NOMO-1 (cell line): ENCODE measurements around the gene TNS2.
A peak's percentile ranks its signal among the peaks of the same experiment; 100 is the strongest.

Experiments
- DNase-seq, 2 experiments: peaks; one replicate each; lab custom pipeline; 2025; ENCODE audit not compliant: unreplicated experiment in 2 of 2; lab: John Stamatoyannopoulos, UW

The TNS2 gene

DNA sequence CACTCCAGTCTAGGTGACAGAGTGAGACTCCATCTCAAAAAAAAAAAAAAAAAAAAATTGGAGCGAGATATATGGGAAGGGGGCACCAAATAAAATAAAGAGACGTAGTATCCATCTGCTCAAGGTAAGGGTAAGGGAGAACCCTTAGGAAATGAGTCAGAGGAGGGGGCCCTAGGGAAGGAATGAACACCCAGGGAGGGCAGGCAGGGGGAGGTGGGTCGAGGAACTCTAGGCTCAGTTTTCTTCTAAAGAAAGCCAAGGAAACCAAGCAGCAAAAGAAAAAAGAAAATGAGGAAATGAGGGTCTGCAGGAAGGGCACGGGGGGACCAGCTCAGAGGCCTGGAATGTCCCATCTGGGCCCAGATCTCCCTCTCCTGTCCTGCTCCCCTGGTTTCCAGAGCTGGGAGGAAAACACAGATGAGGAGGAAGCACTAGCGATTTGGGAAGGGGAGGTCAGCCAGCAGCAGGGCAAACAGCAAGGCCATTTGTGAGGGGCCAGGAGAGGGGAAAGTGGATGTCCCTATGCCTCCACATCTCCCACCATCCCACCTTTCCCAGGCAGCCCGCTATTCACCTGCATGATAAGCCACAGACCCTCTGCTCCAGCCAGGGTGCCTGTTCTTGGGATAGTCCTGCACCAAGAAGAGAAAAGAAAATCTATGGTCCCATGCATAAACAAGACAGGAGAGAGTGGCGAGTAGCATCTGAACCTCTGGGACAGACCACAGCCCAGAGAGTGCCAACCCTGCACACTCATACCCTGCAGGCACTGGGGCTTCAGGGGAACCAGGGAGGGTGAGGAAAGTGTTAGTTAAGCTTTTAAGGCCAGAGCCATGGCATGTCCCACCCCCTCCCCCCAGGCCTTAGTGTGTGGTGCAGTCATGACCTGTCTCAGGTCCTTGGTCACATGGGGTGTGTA is 17.5 kb downstream of the TNS2 start:
- DNase-seq: no peak

DNA sequence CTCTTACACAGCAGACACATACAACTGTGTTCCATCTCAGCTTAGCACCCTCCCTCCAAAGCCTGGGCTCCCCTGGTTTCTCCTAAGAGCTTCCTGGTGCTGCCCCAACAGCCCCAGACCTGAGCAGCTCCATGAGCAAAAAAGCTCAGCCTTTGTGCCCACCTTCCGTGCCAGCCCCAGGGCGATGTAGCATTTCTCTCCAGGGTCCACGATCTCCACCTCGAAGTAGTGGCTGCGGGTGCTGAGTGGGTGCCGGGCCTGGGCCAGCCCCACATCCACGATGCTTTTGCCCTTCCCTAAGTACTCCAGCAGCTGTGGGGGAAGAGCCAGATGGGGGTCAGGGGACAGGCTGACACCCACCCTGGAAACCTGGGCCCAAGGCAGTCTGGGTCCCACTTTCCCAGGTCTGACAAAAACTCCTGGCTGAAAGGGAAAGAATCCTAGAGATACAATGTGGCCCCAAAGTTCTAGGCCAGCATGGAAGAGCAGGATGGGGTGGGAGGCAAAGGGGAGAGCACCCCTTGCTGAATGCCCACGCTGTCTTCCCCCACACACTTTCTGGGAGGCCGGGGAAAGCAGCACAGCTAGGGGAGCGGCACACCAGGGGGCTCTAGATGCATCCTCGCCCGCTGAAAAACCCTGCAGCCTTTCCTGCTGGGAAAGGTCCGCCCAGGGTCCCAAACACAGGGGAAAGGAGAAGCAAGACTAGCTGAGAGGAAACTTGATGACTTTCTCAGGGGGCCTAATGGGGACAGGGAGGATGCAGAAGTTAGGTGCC is 18.3 kb downstream of the TNS2 start:
- DNase-seq: no peak

DNA sequence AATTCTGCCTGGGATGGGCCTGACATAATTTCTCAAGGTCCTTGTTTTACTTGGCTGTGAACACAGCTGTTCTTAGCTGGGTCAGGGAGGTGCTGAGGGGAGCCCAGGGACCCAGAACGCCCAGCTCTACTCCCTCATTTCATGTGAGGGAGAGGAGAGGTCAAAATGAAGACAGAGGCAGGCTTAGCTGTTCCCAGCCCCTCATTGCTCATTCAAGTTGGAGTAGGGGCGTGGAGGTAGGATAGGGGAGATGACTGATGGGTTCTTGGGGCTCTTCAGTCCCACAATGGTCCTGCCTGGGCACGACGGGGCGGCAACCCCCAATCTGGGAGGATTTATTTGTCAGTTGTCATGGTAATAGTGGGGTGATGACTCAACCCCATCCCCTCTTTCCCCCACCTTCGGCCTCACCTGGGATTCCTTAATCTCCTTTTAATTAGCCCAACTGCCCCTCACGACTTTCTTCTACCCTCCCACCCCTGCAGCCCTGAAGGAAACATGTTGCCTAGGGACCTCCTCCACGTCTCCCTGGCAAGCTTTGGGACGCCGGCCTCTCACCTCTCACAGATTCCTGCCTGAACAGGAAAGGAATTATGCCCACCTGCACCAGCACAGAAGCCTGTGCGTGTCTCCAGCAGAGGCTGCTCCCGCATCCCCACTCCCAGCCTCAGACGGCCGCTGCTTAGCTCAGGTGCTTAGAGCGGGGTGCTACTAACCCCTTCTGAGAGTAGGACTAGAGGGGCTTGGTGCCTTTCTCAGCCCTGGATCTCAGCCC is 19.1 kb downstream of the TNS2 start:
- no peak for DNase-seq

DNA sequence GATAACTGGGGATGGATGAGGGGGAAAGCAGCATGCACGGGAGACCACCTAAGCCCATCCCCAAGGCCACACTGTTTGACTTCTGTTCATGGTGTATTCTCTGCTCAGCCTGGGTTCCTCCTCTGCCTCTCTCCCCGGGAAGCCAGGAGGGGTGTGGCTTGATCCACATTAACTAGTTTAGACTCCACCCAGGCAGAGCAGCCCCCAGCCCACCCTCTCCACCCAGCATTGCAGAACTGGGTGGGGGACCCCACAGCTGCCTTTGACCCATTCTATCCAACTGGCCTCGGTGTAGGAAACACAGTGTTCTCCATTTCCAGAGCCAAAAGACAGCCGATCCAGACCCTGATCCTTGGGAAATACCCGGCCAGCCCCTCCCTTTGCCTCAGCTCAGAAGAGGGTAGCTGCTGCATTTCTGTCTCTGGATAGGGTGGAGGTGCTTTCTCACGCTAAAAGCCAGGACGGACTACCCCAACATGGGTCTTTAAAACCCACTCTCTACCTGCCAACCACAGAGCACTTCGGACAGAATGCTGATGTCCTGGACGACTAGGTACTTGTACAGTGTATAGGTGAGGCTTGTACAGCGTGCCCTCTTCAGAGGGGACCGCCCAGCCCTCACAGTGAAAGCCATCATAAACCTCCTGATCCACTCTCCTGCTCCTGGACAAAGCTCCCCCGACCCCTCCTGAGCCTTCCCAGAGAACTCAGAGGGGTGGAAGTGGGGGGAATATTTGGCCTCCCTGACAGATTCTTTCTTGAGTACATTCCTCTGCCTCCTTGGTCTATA is 20.0 kb downstream of the TNS2 start:
- DNase-seq: no peak

DNA sequence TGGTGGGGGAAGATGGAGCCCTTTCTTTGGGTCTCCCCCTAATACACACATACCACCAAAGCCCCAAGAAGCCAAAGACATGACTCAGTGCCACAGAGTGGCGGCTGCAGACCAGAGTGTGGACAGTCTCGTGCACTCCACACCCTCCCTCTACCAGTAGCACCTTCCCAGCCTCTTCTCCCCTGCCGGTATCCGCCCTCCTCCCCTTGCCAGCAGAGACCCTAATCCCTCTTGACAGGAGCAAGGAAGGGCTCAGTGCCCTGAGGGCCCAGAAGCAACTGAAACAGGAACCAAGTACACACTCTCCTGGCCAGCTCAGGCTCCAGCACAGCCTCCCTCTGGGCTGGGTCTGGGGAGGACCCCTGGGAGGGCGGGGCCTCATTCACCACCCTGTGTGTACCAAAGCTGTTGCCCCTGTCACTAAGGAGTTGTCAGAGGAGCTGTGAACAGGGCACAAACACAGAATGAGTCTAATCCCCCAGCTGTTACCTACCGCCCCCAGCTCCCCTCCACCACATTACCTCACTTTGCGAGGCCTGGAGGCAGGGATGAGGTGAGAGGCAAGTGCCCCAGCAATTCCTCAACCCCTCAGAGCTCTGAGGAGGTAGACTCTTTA is 21.1 kb downstream of the TNS2 start:
- no peak for DNase-seq

DNA sequence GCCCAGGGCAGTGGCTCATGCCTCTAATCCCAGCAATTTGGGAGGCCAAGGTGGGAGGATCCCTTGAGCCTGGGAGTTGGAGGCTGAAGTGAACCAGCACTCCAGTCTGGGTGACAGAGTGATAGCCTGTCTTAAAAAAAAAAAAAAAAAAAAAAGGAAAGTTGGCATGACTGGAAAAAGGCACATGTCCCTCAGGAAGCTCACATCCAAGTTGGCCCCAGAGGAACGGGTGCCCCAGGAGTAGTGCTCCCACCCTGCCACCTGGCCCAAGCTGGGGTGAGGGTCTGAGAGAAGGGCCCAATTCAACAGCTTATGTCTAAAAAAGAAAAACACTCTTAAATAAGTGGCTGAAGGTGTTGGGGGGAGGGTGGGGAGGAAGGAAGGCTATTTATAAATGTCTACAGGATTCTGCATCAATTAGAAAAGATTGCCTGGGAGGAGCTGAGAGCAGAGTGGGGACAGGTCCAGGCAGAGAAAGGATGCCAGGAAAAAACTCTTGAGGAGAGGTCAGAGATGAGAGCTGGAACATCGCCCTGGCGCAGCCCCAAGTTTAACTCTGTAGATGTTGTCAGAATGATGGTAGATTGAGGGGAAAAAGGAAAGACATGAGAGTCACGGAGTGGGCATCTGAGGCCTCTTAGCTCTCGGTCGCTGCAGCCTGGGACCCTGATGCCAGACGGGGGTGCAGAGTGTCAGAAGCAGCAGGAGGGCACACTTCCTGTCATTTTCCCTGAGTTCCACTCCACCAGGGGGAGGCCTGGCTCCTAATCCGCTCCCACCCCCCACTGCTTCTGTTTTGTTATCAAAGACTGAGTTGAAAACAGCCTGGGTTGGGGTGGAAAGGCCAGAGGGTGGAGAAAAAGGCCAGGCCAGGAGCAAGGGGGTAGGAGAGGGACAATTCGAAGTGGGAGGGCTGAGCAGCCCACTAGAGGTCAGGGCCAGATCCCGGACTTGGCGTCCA is 22.0 kb downstream of the TNS2 start:
- no peak for DNase-seq

DNA sequence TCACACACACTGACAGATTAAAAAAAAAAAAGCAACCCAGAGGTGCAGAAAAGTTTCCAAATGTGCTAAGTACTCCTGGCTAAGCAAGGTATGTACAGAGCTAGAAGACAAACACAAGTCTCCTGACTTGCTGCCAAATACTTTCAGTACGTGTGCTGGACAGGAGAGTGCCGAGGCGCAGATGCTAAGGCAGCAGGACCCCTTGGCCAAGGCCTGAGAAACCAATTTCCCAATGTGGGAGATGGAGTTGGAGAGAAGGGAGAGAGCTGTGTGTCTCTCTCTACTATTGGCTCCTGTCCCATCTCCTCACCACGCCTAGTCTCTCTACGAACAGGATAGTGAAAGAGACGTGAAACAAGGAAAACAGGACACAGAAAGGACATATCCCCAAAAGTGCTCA is 24.0 kb downstream of the TNS2 start:
- no peak for DNase-seq

DNA sequence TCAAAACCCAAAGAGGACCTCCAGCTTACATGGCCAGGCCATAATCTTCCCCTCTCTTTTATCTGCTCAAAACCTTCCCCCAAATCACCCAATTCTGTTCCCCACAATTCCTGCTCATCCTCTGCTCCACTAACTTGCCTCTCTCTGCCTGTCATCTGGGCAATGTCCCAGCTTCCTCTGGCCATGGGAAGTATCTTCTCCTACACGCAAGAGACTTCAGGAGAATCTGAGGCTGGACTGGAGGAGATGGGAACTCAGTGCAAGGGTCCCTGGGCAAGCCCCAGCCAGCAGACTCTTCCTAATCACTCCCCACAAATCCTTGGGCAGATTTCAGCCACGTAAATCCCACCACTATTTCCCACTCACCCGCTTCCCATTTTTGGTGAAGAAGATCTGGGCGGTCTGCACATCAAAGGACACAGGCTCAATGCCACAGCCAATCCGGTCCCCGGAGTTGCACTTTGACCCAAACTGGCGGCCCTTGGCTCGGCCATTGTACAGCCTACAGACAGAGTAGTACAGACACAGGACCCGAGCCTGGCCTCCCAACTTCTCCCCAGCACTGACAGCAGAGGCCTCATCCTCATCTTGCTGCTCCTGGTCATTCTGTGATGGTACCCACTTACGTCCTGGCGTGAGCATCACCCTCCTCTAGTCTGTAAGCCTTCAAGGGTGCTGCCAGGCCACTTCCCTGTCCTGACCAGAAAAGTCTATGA is 24.6 kb downstream of the TNS2 start:
- no peak for DNase-seq

DNA sequence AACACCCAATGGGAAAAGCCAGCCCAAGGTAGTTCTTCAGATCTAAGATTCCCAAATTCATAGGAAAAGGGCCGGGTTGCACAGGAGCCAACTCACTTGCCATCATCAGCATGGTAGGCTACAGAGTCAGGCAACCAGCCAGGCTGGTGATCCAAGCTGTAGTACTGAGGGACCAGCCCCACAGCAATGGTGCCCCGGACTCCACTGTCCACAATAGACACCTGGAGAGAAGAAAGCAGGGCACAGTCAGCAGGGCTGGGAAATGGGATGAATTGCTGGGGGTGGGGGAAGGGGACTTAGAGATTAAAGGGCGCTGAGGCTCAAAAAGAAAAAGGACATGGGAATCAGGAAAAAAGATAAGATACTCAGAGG is 25.1 kb downstream of the TNS2 start:
- DNase-seq: no peak

DNA sequence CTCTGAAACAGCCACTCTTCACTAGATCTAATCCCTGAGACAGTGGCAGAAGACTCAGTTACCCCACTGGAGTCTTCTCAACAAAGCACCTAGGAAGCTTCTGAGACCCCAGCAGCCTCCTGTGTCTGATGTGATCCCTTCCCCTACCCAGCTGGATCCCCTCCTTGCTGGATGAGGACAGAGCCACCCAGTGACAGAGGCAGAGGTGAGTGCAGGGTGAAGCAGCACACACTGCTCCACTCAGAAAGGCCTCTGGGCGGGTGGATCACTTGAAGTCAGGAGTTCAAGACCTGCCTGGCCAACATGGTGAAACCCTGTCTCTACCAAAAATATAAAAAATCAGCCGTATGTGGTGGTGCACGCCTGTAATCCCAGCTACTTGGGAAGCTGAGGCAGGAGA is 26.6 kb downstream of the TNS2 start:
- no peak for DNase-seq

DNA sequence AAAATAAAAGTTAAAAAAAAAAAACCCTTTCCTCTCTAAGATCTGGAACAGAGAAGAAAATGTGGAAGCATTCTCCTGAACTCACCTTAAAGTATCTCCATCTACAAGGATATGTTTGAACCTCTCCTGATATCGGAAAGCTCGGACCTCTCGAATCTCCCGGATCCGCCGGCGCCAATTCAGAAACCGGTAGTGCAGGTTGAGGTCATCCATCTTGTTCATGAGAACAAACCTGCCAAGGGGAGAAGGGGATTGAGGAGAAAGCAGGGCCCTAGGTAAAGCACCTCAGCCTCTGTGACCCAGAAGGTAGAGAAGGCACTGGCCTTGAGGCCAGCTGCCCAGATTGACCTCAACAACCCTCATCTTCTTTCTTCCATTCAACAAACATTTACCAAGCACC is 27.2 kb downstream of the TNS2 start:
- no peak for DNase-seq

DNA sequence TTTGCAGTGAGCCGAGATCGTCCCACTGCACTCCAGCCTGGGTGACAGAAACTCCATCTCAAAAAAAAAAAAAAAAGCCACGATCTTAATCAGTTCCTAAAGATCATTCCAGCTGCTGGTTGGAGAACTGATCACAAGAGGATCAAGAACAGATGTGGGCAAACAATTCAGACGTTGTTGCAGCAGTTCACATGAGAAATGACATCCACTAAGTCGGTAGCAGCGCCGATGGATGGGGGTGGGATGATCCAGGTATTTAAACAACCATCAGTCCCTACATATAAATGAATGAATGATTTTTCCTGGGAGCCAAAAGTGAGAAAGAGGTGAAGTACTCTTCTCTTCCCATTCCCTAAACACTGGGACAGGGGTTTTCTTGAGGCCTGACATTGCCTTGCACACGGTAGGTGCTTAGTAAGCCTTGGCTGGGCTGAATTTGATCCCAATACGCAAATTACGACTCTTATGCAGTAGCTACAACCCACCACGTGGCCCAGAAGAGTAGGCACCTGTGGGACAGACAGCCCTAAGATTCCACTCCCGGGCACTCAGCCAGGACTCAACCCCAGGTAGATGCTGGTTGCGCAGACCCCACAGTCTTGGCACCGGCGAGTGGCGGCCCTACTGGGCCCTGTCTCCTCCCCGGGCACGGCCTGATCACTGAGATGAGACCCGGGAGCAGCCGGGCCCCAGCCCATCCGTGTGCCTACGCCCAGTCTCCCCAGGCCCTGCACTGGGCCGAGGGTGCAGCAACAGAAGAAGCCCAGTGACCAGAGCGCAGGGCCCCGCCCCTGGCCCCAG is 28.8 kb downstream of the TNS2 start:
- DNase-seq: no peak

DNA sequence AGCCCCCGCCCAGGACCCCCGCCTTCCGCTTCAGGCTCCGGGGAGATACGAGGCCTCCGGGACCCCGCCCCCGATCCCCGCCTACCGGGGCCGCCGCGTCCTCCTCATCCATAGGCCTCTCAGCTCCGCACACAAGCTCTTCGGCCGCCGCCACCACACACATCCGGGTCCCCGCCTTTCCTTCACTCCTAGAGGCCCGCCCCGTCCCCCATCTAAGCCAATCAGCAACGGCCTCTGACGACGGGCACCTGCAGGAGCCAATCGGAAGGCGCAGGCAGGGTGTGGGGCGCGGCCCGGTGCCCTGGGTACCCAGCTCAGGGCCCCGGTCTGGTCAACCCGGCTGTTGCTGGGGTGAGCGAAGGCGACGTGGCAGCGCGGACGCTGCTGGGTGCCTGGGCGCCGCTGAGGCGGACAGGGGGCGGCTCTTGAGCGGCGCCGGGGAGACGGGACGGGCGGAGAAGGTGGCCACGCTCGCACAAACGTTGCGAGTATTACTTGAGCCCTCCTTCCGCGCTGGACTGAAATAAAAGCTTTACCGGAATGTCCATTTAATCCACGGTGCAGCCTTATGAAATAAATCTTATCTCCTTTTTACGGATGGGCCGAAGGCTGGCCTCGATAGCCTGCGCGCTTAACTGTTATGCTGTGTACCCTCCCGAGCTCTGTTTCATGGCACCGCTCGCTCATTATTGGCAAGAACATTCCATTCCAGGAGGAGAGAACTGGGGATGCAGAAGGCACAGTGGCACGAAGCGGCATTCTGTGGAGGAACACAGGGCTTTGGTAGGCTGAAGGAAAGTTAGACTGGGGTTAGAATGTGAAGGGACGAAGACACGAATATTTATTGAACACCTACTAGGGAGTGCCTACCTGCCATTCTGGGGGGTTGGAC is 29.6 kb downstream of the TNS2 start, which contains the start of gene SPRYD3:
Gene SPRYD3 (minus strand): TSS at position 165 of the 892 bp plus-strand sequence. CDS start 57 bp downstream, at position 108.
- peak; percentile 91 to 96 for DNase-seq

DNA sequence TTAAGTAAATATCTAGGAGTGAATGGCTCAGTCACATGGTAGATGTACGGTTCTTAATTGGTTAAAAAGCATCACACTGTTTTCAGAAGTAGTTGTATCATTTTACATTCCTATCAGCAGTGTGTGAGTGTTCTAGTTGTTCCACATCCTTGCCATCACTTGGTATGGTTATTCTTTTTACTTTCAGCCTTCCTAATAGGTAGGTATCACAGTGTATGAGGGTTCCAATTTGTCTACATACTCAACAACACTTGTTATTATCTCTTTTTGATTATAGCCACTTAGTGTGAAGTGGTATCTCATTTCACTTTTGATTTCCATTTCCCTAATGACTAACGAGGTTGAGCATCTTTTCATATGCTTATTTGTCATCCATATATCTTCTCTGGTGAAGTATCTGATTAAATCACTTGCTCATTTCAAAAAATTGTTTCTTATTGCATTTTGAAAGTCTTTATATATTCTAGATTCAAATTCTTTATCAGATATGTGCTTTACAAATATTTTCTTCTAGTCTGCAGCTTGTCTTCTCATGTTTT is 32.8 kb downstream of the TNS2 start:
- no peak for DNase-seq

DNA sequence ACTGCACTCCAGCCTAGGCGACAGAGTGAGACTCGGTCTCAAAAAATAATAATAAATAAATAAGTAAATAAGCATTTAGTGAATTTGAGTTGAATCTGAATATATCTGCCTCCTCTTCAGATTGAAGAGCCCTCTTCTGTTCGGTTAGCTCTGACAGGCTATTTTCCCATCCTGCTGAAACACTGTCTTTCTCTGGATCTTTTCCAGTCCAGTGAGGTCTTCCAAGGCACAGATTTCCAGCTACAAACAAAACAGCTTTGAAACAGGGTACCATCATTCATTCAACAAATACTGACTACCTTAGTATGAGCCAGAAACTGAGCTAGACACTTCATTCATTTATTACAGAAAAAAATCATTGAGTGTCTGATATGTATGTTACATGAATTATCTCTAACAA is 36.5 kb downstream of the TNS2 start:
- DNase-seq: no peak

DNA sequence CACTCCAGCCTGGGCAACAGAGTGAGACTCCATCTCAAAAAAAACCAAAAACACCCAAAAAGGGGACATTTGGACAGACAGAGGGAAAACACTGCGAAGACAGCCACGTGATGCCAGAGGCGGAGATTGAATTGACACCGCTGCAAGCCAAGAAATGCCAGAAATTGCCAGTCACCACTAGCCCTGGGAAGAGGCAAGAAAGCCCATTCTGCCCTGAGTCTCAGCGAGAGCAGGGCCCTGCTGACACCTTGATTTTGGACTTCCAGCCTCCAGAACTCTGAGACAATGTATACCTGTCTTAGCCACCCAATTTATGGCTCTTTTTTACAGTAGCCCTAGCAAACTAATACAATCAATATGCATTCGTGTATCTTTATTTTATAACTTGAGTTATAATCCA is 40.2 kb downstream of the TNS2 start:
- no peak for DNase-seq
